HL-60 (cell line): Measurements from ENCODE around the gene SH3RF2.

Source experiments
- CTCF ChIP-seq: IDR thresholded peaks from one replicate; pipeline ENCODE4 v1.5.1; 2011; ENCODE audit warnings: low read length, control low read depth, inconsistent platforms; ENCODE audit not compliant: insufficient read depth
- POLR2AphosphoS5 ChIP-seq: IDR thresholded peaks from 2 replicates; pipeline ENCODE4 v1.6.1; 2012; ENCODE audit warnings: low read depth

GRCh38 chr5:145996135-145996534 lies 59.8 kb downstream of the SH3RF2 start:
- TF ChIP-seq CTCF (no peak), POLR2AphosphoS5 (no peak)
